Glutamatergic neuron (in vitro differentiated cells): ENCODE data around the gene PUS10. TPM values are rescaled to one million over a fixed set of nuclear protein-coding genes. Genes with fewer than 3 reads are reported as not detected.
"Not testable (repeated sequence)": the region's sequence is repeated elsewhere in the genome, so short reads cannot be mapped to it uniquely, and the experiment has no call there.

ENCODE experiments used
- DNase-seq: peaks from one replicate; pipeline ENCODE4 v3.0.0; 2022
- H3K27ac Mint-ChIP-seq: one replicate; pipeline ENCODE4 v1.8.0; 2020; ENCODE audit warnings: mild to moderate bottlenecking, mixed read lengths, inconsistent platforms; ENCODE audit not compliant: unreplicated experiment
- H3K27me3 Mint-ChIP-seq: one replicate; pipeline ENCODE4 v1.8.0; 2020; ENCODE audit warnings: mild to moderate bottlenecking, moderate library complexity, mixed read lengths, inconsistent platforms; ENCODE audit not compliant: unreplicated experiment
- H3K36me3 Mint-ChIP-seq: one replicate; pipeline ENCODE4 v1.8.0; 2020; ENCODE audit warnings: mild to moderate bottlenecking, mixed read lengths, inconsistent platforms; ENCODE audit not compliant: unreplicated experiment
- H3K4me1 Mint-ChIP-seq: one replicate; pipeline ENCODE4 v1.8.0; 2020; ENCODE audit warnings: mild to moderate bottlenecking, low read depth, mixed read lengths, inconsistent platforms; ENCODE audit not compliant: unreplicated experiment
- H3K4me3 Mint-ChIP-seq: one replicate; pipeline ENCODE4 v1.8.0; 2020; ENCODE audit warnings: mild to moderate bottlenecking, mixed read lengths, inconsistent platforms; ENCODE audit not compliant: unreplicated experiment
- H3K9me3 Mint-ChIP-seq: one replicate; pipeline ENCODE4 v1.8.0; 2020; ENCODE audit warnings: mild to moderate bottlenecking, moderate library complexity, mixed read lengths, inconsistent platforms; ENCODE audit not compliant: unreplicated experiment
- total RNA-seq: library from RNA; stranded (reverse); fragmentation: NEBNext Ultra II Directional; extraction: Animal tissue kit (Norgen Biotek cat#: 25700); gene quantifications from one replicate; pipeline ENCODE4 v1.2.1, GENCODE V29; 2021; ENCODE audit not compliant: unreplicated experiment
- TF ChIP-seq, protein P1 (sequence below): fragments of 200-600 bp; sonication (generic); IDR thresholded peaks from one replicate; pipeline ENCODE4 v1.5.0; 2021; ENCODE audit not compliant: partially characterized antibody, unreplicated experiment

The PUS10 gene
- total RNA-seq, 1 donor from 2014 or later = 2.5 TPM

DNA sequence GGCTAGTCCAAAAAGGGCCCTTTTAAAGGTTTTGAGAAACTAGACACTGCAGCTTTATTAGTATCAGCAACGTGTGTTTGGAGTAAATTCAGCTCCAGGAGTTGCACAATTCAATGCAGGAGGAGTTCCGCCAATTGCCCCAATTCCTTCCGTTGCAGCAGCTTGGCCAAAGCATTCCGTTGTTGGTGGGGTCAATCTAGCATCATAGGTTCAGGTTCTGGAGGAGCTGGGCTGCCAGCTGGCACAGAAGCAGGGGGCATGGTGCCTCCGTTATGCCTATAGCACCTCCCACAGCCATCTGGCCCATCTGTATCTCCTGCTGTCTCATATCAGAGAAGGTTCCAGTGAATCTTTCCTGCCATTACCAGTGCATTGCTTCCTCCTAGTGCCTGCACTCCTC is 81.3 kb downstream of the PUS10 start:
- Mint-ChIP-seq H3K27me3 (no peaks in the 10 kb centered on the region), H3K9me3 (no peaks in the 10 kb centered on the region), H3K4me1 (no peaks in the 10 kb centered on the region), H3K4me3 (no peak overlapping the region), H3K27ac (no peak overlapping the region), H3K36me3 (no peaks in the 10 kb centered on the region)
- TF ChIP-seq, protein P1, sequence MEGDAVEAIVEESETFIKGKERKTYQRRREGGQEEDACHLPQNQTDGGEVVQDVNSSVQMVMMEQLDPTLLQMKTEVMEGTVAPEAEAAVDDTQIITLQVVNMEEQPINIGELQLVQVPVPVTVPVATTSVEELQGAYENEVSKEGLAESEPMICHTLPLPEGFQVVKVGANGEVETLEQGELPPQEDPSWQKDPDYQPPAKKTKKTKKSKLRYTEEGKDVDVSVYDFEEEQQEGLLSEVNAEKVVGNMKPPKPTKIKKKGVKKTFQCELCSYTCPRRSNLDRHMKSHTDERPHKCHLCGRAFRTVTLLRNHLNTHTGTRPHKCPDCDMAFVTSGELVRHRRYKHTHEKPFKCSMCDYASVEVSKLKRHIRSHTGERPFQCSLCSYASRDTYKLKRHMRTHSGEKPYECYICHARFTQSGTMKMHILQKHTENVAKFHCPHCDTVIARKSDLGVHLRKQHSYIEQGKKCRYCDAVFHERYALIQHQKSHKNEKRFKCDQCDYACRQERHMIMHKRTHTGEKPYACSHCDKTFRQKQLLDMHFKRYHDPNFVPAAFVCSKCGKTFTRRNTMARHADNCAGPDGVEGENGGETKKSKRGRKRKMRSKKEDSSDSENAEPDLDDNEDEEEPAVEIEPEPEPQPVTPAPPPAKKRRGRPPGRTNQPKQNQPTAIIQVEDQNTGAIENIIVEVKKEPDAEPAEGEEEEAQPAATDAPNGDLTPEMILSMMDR = no peak
- no peak for DNase-seq

DNA sequence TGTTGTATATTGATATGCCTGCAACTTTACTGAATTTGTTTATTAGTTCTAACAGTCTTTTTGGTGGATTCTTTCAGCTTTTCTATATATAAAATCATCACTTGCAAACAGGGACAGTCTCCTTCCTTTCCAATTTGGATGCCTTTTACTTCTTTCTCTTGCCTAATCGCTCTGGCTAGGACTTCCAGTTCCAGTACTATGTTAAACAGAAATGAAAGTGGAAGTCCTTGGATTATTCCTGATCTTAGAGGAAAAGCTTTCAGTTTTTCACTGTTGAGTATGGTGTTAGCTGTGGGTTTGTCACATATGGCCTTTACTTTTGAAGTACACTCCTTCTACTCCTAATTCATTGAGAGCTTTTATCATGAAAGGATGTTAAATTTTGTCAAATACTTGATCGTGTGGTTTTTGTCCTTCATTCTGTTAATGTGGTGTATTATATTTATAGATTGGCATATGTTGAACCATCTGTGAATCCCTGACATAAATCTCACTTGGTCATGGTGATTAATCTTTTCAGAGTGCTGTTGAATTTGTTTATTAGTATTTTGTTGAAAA is 83.8 kb downstream of the PUS10 start:
- no peaks in the 10 kb centered on the region for H3K4me1 Mint-ChIP-seq
- H3K9me3 Mint-ChIP-seq = no peaks in the 10 kb centered on the region
- no peaks in the 10 kb centered on the region for H3K27me3 Mint-ChIP-seq
- no peak overlapping the region for H3K27ac Mint-ChIP-seq
- H3K36me3 Mint-ChIP-seq = no peaks in the 10 kb centered on the region
- no peak for DNase-seq
- no peak overlapping the region for H3K4me3 Mint-ChIP-seq
- TF ChIP-seq, protein P1 = no peak

DNA sequence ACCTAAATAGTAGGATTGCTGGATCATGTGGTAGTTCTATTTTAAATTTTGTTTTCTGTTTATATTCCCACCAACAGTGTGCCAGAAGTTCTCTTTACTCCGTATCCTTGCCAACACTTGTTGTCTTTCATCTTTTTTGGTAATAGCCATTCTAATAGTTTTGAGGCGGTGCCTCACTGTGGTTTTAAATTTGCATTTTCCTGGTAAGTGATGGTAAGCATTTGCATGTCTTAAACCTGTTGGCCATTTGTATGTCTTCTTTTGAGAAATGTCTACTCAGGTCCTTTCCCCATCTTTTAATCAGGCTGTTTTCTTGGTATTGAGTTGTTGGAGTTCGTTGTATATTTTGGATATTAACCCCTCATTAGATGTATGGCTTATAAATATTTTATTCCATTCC is 85.1 kb downstream of the PUS10 start:
- no peaks in the 10 kb centered on the region for H3K27me3 Mint-ChIP-seq
- H3K4me1 Mint-ChIP-seq = no peaks in the 10 kb centered on the region
- H3K36me3 Mint-ChIP-seq = no peaks in the 10 kb centered on the region
- H3K27ac Mint-ChIP-seq = no peak overlapping the region
- no peaks in the 10 kb centered on the region for H3K9me3 Mint-ChIP-seq
- H3K4me3 Mint-ChIP-seq = no peak overlapping the region
- no peak for DNase-seq
- TF ChIP-seq, protein P1 = no peak

DNA sequence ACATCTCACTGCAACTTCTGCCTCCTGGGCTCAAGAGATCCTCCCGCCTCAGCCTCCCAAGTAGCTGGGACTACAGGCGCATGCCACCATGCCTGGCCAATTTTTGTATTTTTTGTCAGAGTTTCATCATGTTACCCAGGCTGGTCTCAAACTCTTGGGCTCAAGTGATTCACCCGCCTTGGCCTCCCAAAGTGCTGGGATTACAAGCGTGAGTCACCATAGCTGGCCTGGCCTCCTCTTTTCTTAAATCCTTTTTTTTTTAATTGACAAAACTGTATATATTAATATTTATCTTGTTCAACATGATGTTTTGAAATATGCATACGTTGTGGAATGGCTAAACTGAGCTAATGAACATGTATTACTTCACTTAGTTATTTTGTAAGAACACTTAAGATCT is 86.0 kb downstream of the PUS10 start:
- H3K4me1 Mint-ChIP-seq, H3K4me3 Mint-ChIP-seq, H3K9me3 Mint-ChIP-seq, H3K36me3 Mint-ChIP-seq, H3K27me3 Mint-ChIP-seq, H3K27ac Mint-ChIP-seq, DNase-seq: not testable (repeated sequence)

DNA sequence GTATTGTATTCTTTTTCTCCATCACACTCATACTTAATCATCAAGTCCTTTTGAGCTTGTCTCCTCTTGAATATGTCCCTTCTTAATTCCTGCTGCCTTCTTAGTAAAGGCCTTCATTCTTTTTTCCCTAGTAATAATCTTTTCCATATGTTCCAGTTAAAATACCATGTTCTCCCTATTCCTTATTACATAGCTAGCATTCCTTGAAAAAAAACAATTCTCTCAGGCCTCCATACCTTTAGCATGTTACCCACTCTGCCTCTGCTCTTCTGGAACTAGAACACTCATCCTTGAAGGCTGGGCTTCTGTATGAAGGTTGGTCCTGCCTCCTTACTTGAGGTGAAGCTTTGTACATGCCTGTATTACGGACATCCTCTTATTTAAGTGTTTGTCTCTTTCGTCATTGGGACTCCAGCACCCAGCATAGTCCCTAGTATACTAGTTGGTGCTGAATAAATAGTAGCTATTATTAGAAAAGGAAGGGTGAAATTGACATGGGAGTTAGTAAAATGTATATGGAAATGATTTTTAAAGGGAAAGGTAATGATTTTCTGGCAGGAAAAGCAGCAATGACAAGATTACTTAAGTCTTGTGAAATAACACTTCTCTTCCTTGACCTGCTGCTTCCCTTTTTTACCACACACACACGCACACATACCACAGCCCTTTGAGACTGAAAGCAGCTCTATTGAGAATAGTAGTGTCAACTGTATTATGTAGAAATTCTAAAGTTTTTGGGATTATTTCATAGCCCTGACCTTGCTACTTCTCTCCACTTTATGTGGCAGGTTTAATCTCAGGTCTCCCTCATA is 91.1 kb downstream of the PUS10 start:
- H3K27ac Mint-ChIP-seq = no peak overlapping the region
- TF ChIP-seq, protein P1 = no peak

More for the DNA sequence above, 91.1 kb downstream of the PUS10 start:
- DNase-seq = no peak
- Mint-ChIP-seq H3K9me3 (no peaks in the 10 kb centered on the region), H3K36me3 (no peaks in the 10 kb centered on the region), H3K4me3 (no peak overlapping the region), H3K27me3 (peaks cover 2% of the 10 kb centered on the region), H3K4me1 (peaks cover 2% of the 10 kb centered on the region)
